Islet precursor cell (in vitro differentiated cells): ENCODE results near the gene C15orf61.

Source experiments
- DNase-seq: peaks from one replicate; pipeline ENCODE4 v3.0.0-alpha.2; 2018

C15orf61 gene

DNA sequence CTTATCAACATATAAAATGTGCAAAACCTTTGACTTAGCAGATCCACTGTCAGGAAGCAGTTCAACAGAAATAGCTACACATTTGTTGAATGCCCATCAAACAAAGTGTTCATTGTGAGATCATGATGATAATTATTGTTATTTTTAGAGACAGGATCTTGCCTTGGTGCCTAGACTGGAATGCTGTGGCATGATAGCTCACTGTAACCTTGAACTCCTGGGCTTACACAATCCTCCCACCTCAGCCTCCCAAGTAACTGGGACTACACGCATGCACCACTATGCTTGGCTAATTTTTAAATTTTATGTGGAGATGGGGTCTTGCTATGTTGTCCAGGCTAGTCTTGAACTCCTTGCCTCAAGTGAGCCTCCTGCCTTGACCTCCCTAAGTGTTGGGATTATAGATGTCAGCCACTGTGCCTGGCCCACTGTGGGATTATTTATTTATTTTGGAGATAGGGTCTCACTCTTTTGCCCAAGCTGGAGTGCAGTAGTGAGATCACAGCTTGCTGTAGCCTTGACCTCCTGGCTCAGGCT lies 30.3 kb downstream of the C15orf61 start:
- DNase-seq = no peak

DNA sequence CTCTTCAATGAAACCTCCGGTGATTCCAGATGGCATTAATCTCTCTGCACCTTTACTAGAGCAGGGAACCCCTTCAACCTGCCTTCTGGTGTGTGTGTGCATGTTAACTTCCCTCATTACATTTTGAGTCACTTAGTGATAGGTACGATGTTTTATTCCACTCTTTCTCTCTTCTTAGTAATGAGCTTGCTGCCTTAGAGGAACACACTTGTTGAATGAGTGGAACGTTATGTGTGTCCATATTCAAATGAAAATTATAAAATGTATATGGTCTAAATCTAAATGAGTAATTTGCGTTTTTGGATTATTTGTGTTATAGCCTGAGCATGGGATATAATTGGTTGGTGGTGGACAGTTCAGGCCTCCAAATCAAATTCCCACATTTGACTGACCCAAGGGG lies 33.6 kb downstream of the C15orf61 start:
- DNase-seq = no peak

DNA sequence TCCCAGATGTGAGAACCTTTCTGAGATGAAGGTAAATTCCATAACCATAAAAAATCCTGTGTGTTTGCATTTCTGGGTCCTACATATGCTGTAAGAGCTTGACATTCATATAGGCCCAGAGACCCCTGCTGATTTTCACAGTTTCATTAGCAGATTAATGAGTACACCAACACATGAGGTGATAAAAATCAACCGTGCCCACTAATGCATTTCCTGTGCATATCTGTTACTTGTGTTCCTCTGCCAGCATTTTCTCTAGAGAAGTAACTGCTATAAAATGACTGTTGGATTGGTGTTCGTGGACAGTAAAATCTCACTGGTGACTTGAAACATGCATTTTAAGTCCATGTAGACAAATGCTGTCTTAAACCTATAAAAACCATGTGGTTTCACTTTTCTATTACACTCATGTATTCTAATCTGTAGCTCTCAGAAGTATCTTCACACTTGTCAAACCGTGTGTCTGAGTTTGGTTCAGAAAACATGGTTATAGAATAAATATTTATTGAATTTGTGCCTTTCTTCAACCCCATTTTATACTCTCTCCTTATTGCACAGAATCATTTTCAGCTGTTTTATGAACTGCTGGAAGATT lies 36.1 kb downstream of the C15orf61 start:
- DNase-seq = no peak

DNA sequence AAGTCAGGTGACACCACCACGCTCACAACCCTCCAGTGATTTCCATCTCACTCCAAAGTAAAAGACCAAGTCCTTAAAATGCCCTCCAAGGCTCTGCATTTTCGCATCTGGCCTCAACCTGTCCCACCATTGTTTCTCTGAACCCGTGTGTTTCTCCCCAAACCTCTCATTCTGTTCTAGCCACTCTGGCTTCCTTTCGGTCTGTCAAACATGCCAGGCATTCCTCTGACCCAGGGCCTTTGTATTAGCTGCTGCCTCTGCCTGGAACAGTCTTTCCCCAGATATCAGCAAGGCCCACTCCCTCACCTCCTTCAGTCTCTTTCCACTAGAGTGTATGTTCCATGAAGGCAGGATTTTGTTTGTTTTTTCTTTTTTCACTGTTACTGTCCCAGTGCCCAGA lies 37.6 kb downstream of the C15orf61 start:
- no peak for DNase-seq

GRCh38 chr15:67559158-67559557 lies 38.2 kb downstream of the C15orf61 start:
- no peak for DNase-seq

GRCh38 chr15:67559576-67559975 lies 38.6 kb downstream of the C15orf61 start:
- no peak for DNase-seq

DNA sequence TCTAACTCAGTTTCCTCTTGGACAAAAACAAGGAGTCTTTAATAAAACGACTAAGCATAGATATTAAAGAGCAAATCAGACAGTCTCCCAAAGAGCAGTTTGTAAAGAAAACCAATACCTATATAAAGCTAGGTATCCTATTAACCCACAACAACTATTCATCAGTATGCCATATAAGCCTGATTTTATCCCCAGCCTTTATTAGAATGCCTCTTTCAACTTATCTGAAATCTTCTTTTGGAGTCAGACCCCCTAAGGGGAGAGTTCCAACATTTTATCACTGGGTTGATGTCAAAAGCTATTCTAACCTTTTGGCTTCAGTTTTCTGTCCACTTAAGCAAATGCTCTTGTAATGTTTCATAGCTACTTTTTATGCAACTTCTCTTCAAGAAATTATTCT lies 39.4 kb downstream of the C15orf61 start:
- no peak for DNase-seq

- no peak for DNase-seq
Measured at GRCh38 chr15:67563092-67563491, 42.2 kb downstream of the C15orf61 start.

DNA sequence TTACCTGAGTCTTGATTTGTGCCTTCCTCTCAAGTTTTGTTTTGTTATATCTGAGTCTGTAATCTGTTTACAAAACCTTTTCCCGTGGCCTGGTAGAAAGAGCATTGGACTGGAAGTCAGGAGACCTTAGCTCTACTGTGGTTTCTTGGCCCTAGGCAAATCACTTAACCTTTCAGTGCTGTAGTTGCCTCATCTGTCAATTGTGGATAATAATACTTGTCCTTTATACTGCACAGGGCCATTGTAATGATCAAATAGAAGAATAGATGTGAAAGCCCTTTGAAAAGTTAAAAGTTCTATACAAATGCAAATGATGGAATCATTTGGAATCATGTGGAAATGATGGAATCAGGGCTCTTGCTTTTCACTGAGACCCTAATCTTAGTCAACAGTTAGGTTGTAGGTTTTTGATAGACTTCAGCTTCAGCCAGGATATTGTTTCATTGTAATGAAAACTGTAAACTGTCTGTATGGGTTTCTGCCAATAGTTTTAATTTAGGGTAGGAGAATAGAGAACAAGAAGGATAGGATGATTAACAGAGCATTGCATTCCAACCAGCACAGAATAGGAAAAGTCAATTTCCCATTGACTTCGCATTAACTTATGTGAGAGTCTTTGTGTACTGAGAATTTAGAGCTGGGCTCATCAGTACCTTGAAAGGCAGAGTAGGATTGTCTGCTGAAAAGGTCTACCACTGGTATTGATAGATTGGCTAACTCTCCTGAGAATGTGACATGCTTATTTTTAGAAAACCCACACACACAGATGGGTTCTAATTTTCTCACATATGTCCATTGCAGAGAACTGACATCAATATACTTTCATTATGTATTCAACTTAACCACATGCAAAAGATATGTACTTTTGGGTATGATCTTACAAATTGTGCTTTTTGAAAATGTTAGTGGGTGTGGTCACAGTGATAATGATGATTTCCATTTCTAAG lies 43.4 kb downstream of the C15orf61 start:
- DNase-seq = no peak

- no peak for DNase-seq
Measured at GRCh38 chr15:67564968-67565345, 44.0 kb downstream of the C15orf61 start.

- DNase-seq = no peak
Measured at GRCh38 chr15:67569668-67570067, 48.7 kb downstream of the C15orf61 start.

GRCh38 chr15:67570875-67571647 lies 50.1 kb downstream of the C15orf61 start:
- no peak for DNase-seq

- no peak for DNase-seq
Measured at GRCh38 chr15:67571648-67572415, 50.9 kb downstream of the C15orf61 start.

DNA sequence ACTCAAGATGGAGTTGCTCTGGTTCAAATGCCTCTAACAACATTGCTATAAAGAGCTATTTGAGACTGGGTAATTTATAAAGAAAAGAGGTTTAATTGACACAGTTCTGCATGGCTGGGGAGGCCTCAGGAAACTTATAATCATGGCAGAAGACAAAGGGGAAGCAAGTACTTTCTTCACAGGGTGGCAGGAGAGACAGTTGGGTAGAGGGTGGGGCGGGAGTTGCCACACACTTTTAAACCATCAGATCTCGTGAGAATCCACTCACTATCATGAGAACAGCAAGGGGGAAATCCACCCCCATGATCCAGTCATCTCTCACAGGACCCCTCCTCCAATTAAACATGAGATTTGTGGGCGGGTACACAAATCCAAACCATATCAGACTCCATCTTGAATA lies 52.3 kb downstream of the C15orf61 start:
- no peak for DNase-seq

- DNase-seq = no peak
Measured at GRCh38 chr15:67575039-67575502, 54.1 kb downstream of the C15orf61 start.

DNA sequence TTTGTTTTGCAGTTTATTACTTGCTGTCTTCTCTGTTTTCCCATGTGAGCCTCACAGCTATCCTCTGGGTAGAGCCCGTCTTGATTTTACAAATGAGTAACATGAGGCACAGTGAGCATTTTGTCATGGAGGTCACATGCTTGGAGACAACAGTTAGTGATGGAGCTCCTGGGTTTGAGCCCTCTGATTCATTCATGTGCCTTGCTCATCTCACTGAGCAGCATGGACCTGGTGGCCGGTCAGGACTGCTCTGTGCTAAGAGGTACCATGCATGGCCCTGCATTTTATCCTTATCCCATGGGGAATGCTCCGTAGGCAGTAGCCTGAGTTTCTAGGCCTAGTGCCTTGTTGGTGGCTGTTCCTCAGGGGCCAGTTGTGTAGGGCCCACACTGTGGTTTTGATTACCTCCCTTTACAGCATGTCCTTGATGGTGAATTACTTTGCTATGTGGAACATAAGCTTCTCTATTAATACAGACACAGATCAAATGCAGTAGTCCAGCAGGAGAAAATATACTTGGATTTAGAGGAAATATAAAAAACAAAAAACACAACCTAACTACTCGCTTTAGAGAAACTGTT lies 57.2 kb downstream of the C15orf61 start:
- DNase-seq = no peak

- DNase-seq = no peak
Measured at GRCh38 chr15:67579164-67579563, 58.2 kb downstream of the C15orf61 start.
